ENCODE measurements around the gene UBE2D2. TPM values are rescaled to one million over a fixed set of nuclear protein-coding genes. Genes with fewer than 3 reads are reported as not detected.
A peak's percentile ranks its signal among the peaks of the same experiment; 100 is the strongest.

UBE2D2 gene
- total and polyA plus RNA-seq, 2 of the 13 experiments (the other 11 are each of a cell fraction or from before 2014, with no cell fraction given) = 79.1 to 109 TPM

- TF ChIP-seq CCDC6 (CRISPR knock-in tag; IDR thresholded peaks at IDR 0.05) (peak; percentile 87), ZNF431 (CRISPR knock-in tag; IDR thresholded peaks at IDR 0.05; ENCODE audit: borderline replicate concordance, low read depth) (peak; percentile 63), ZNF543 (CRISPR knock-in tag; IDR thresholded peaks at IDR 0.05) (peak; percentile 34; the same call in 1 of the 2 replicates), ZNF776 (CRISPR knock-in tag; IDR thresholded peaks at IDR 0.05) (peak; percentile 84; the same call in 1 of the 2 replicates), POGZ (CRISPR knock-in tag; IDR thresholded peaks at IDR 0.05) (peak; percentile 91), ZNF546 (CRISPR knock-in tag; conservative IDR thresholded peaks at IDR 0.05) (peak; percentile 89; the same call in 1 of the 2 replicates), ZMYM3 (CRISPR knock-in tag; IDR thresholded peaks at IDR 0.05) (peak; percentile 62; the same call in 1 of the 2 replicates), ZNF407 (CRISPR knock-in tag; IDR thresholded peaks at IDR 0.05; ENCODE audit: not compliant biosample characterization) (peak; percentile 36), RERE (CRISPR knock-in tag; IDR thresholded peaks at IDR 0.05; ENCODE audit: low read depth) (peak; percentile 59; the same call in 1 of the 2 replicates), MXI1 (IDR thresholded peaks at IDR 0.05; ENCODE audit: borderline replicate concordance, low read depth, low read length) (no peak; the same call in 2 of the 3 replicates), BHLHE40 (IDR thresholded peaks at IDR 0.05; ENCODE audit: low read length) (peak; percentile 51), HNF4A (CRISPR knock-in tag; IDR thresholded peaks at IDR 0.05) (peak; percentile 21; the same call in 1 of the 2 replicates)
- TF ChIP-seq, protein P1, sequence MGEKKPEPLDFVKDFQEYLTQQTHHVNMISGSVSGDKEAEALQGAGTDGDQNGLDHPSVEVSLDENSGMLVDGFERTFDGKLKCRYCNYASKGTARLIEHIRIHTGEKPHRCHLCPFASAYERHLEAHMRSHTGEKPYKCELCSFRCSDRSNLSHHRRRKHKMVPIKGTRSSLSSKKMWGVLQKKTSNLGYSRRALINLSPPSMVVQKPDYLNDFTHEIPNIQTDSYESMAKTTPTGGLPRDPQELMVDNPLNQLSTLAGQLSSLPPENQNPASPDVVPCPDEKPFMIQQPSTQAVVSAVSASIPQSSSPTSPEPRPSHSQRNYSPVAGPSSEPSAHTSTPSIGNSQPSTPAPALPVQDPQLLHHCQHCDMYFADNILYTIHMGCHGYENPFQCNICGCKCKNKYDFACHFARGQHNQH (CRISPR knock-in tag; IDR thresholded peaks at IDR 0.05) = peak; percentile 95
Observed at GRCh38 chr5:139517683-139518564, 43.2 kb upstream of the UBE2D2 start (continued).
